ENCODE data around the gene TBC1D20. TPM values are rescaled to one million over a fixed set of nuclear protein-coding genes. Genes with fewer than 3 reads are reported as not detected.
"Not testable (repeated sequence)": the region's sequence is repeated elsewhere in the genome, so short reads cannot be mapped to it uniquely, and the experiment has no call there.

TBC1D20 gene
- total RNA-seq, 1 donor from 2014 or later, result 14.1 TPM

GRCh38 chr20:476561-477249, 14.4 kb upstream of the TBC1D20 start:
- peaks cover 0 to 14% (median 4%) of the 10 kb centered on the region in 3 donors for H3K36me3 ChIP-seq (ENCODE audit: control insufficient read depth in 3 of 3, insufficient read depth in 3 of 3, low read length in 3 of 3)
- H3K4me1 ChIP-seq (ENCODE audit: control insufficient read depth in 3 of 3, insufficient read depth in 3 of 3, low read length in 3 of 3); H3K27me3 ChIP-seq (ENCODE audit: control insufficient read depth in 3 of 3, insufficient read depth in 3 of 3, low read length in 3 of 3); H3K27ac ChIP-seq (ENCODE audit: low read depth, low read length); H3K4me3 ChIP-seq (ENCODE audit: low read length in 3 of 3); H3K9me3 ChIP-seq (ENCODE audit: control insufficient read depth in 3 of 3, low read length in 3 of 3); H3K9ac ChIP-seq (ENCODE audit: low read depth in 1 of 3, low read length in 3 of 3): not testable (repeated sequence)

- peaks cover 0 to 14% (median 4%) of the 10 kb centered on the region in 3 donors for H3K36me3 ChIP-seq (ENCODE audit: control insufficient read depth in 3 of 3, insufficient read depth in 3 of 3, low read length in 3 of 3)
- H3K4me3 ChIP-seq (ENCODE audit: low read length in 3 of 3), result no peak overlapping the region
- H3K9ac ChIP-seq (ENCODE audit: low read depth in 1 of 3, low read length in 3 of 3), result no peak overlapping the region
- H3K27ac ChIP-seq (ENCODE audit: low read depth, low read length), result no peak overlapping the region
- no peaks in the 10 kb centered on the region for H3K27me3 ChIP-seq (ENCODE audit: control insufficient read depth in 3 of 3, insufficient read depth in 3 of 3, low read length in 3 of 3)
- H3K9me3 ChIP-seq (ENCODE audit: control insufficient read depth in 3 of 3, low read length in 3 of 3), result no peaks in the 10 kb centered on the region
- H3K4me1 ChIP-seq (ENCODE audit: control insufficient read depth in 3 of 3, insufficient read depth in 3 of 3, low read length in 3 of 3), result peaks cover 0 to 3% (median 0%) of the 10 kb centered on the region in 3 donors
Measured at GRCh38 chr20:475463-476357, 13.4 kb upstream of the TBC1D20 start.

- Histone ChIP-seq H3K36me3 (ENCODE audit: control insufficient read depth in 3 of 3, insufficient read depth in 3 of 3, low read length in 3 of 3) (peaks cover 0 to 6% (median 0%) of the 10 kb centered on the region in 3 donors), H3K27ac (ENCODE audit: low read depth, low read length) (no peak overlapping the region), H3K9ac (ENCODE audit: low read depth in 1 of 3, low read length in 3 of 3) (no peak overlapping the region), H3K4me1 (ENCODE audit: control insufficient read depth in 3 of 3, insufficient read depth in 3 of 3, low read length in 3 of 3) (peaks cover 0 to 3% (median 0%) of the 10 kb centered on the region in 3 donors), H3K9me3 (ENCODE audit: control insufficient read depth in 3 of 3, low read length in 3 of 3) (no peaks in the 10 kb centered on the region), H3K27me3 (ENCODE audit: control insufficient read depth in 3 of 3, insufficient read depth in 3 of 3, low read length in 3 of 3) (peaks cover 0 to 2% (median 0%) of the 10 kb centered on the region in 3 donors), H3K4me3 (ENCODE audit: low read length in 3 of 3) (no peak overlapping the region)
Measured at GRCh38 chr20:474581-474980, 12.2 kb upstream of the TBC1D20 start.

GRCh38 chr20:472889-473292, 10.6 kb upstream of the TBC1D20 start:
- Histone ChIP-seq H3K27me3 (ENCODE audit: control insufficient read depth in 3 of 3, insufficient read depth in 3 of 3, low read length in 3 of 3) (peaks cover 0 to 6% (median 0%) of the 10 kb centered on the region in 3 donors), H3K36me3 (ENCODE audit: control insufficient read depth in 3 of 3, insufficient read depth in 3 of 3, low read length in 3 of 3) (peaks cover 0 to under 1% (median 0%) of the 10 kb centered on the region in 3 donors), H3K4me1 (ENCODE audit: control insufficient read depth in 3 of 3, insufficient read depth in 3 of 3, low read length in 3 of 3) (no peaks in the 10 kb centered on the region), H3K4me3 (ENCODE audit: low read length in 3 of 3) (no peak overlapping the region), H3K9ac (ENCODE audit: low read depth in 1 of 3, low read length in 3 of 3) (no peak overlapping the region), H3K9me3 (ENCODE audit: control insufficient read depth in 3 of 3, low read length in 3 of 3) (no peaks in the 10 kb centered on the region), H3K27ac (ENCODE audit: low read depth, low read length) (no peak overlapping the region)

- H3K4me3 ChIP-seq (ENCODE audit: low read length in 3 of 3), result no peak overlapping the region
- H3K27me3 ChIP-seq (ENCODE audit: control insufficient read depth in 3 of 3, insufficient read depth in 3 of 3, low read length in 3 of 3), result peaks cover 0 to 6% (median 0%) of the 10 kb centered on the region in 3 donors
- no peaks in the 10 kb centered on the region for H3K9me3 ChIP-seq (ENCODE audit: control insufficient read depth in 3 of 3, low read length in 3 of 3)
- no peaks in the 10 kb centered on the region for H3K4me1 ChIP-seq (ENCODE audit: control insufficient read depth in 3 of 3, insufficient read depth in 3 of 3, low read length in 3 of 3)
- no peaks in the 10 kb centered on the region for H3K36me3 ChIP-seq (ENCODE audit: control insufficient read depth in 3 of 3, insufficient read depth in 3 of 3, low read length in 3 of 3)
- H3K27ac ChIP-seq (ENCODE audit: low read depth, low read length), result no peak overlapping the region
- no peak overlapping the region for H3K9ac ChIP-seq (ENCODE audit: low read depth in 1 of 3, low read length in 3 of 3)
Measured at GRCh38 chr20:472137-472846, 10.0 kb upstream of the TBC1D20 start.

- Histone ChIP-seq H3K9me3 (ENCODE audit: control insufficient read depth in 3 of 3, low read length in 3 of 3) (no peaks in the 10 kb centered on the region), H3K27me3 (ENCODE audit: control insufficient read depth in 3 of 3, insufficient read depth in 3 of 3, low read length in 3 of 3) (peaks cover 0 to 6% (median 0%) of the 10 kb centered on the region in 3 donors), H3K36me3 (ENCODE audit: control insufficient read depth in 3 of 3, insufficient read depth in 3 of 3, low read length in 3 of 3) (no peaks in the 10 kb centered on the region), H3K27ac (ENCODE audit: low read depth, low read length) (no peak overlapping the region), H3K9ac (ENCODE audit: low read depth in 1 of 3, low read length in 3 of 3) (no peak overlapping the region), H3K4me1 (ENCODE audit: control insufficient read depth in 3 of 3, insufficient read depth in 3 of 3, low read length in 3 of 3) (no peaks in the 10 kb centered on the region), H3K4me3 (ENCODE audit: low read length in 3 of 3) (no peak overlapping the region)
Measured at GRCh38 chr20:469746-470490, 7.6 kb upstream of the TBC1D20 start.

GRCh38 chr20:467755-468154, 5.4 kb upstream of the TBC1D20 start:
- no peaks in the 10 kb centered on the region for H3K36me3 ChIP-seq (ENCODE audit: control insufficient read depth in 3 of 3, insufficient read depth in 3 of 3, low read length in 3 of 3)
- H3K4me3 ChIP-seq (ENCODE audit: low read length in 3 of 3), result no peak overlapping the region
- no peaks in the 10 kb centered on the region for H3K9me3 ChIP-seq (ENCODE audit: control insufficient read depth in 3 of 3, low read length in 3 of 3)
- peaks cover 3 to 4% (median 4%) of the 10 kb centered on the region in 3 donors for H3K4me1 ChIP-seq (ENCODE audit: control insufficient read depth in 3 of 3, insufficient read depth in 3 of 3, low read length in 3 of 3)
- H3K27ac ChIP-seq (ENCODE audit: low read depth, low read length), result no peak overlapping the region
- H3K27me3 ChIP-seq (ENCODE audit: control insufficient read depth in 3 of 3, insufficient read depth in 3 of 3, low read length in 3 of 3), result peaks cover 0 to 6% (median 0%) of the 10 kb centered on the region in 3 donors
- H3K9ac ChIP-seq (ENCODE audit: low read depth in 1 of 3, low read length in 3 of 3), result no peak overlapping the region

- H3K27ac ChIP-seq (ENCODE audit: low read depth, low read length), result peak overlapping the region; percentile 85
- H3K9ac ChIP-seq (ENCODE audit: low read depth in 1 of 3, low read length in 3 of 3), result peak overlapping the region; percentile 87 to 93 (median 91)
- H3K9me3 ChIP-seq (ENCODE audit: control insufficient read depth in 3 of 3, low read length in 3 of 3), result no peaks in the 10 kb centered on the region
- H3K36me3 ChIP-seq (ENCODE audit: control insufficient read depth in 3 of 3, insufficient read depth in 3 of 3, low read length in 3 of 3), result no peaks in the 10 kb centered on the region
- H3K27me3 ChIP-seq (ENCODE audit: control insufficient read depth in 3 of 3, insufficient read depth in 3 of 3, low read length in 3 of 3), result no peaks in the 10 kb centered on the region
- peak overlapping the region; percentile 85 to 91 (median 88) for H3K4me3 ChIP-seq (ENCODE audit: low read length in 3 of 3)
- peaks cover 25 to 38% (median 35%) of the 10 kb centered on the region in 3 donors for H3K4me1 ChIP-seq (ENCODE audit: control insufficient read depth in 3 of 3, insufficient read depth in 3 of 3, low read length in 3 of 3)
Measured at GRCh38 chr20:461254-462198, 807 bp downstream of the TBC1D20 start.
